Testis (tissue), 5 donors: ENCODE measurements around the gene RCAN3. TPM values are rescaled to one million over a fixed set of nuclear protein-coding genes. Genes with fewer than 3 reads are reported as not detected.

Experiments
- DNase-seq: peaks from one replicate; pipeline ENCODE4 v3.0.0-alpha.2; 2019
- H3K27ac ChIP-seq, 2 donors: fragments of 200-600 bp; sonication (generic); one replicate each; pipeline ENCODE4 v1.5.1; 2019
- H3K27me3 ChIP-seq: fragments of 200-600 bp; sonication (generic); one replicate; pipeline ENCODE4 v1.5.1; 2019
- H3K36me3 ChIP-seq: fragments of 200-600 bp; sonication (generic); one replicate; pipeline ENCODE4 v1.5.1; 2017; ENCODE audit warnings: low read depth; ENCODE audit errors: missing control alignments
- H3K4me1 ChIP-seq: fragments of 200-600 bp; sonication (generic); one replicate; pipeline ENCODE4 v1.5.1; 2019
- H3K4me3 ChIP-seq, 2 donors: fragments of 200-600 bp; sonication (generic); one replicate each; pipeline ENCODE4 v1.5.1; 2017 to 2019
- H3K9me3 ChIP-seq: fragments of 200-600 bp; sonication (generic); one replicate; pipeline ENCODE4 v1.5.1; 2017
- CTCF ChIP-seq, 3 experiments: fragments of 450-650 bp in 2 of 3; fragments of 200-600 bp in 1 of 3; sonication (generic) in 1 of 3; IDR thresholded peaks; one replicate each; pipeline ENCODE4 v1.5.1; 2016 to 2019; ENCODE audit warnings: antibody characterized with exemption in 3 of 3, mild to moderate bottlenecking in 2 of 3, moderate library complexity in 1 of 3
- POLR2A ChIP-seq: fragments of 450-650 bp; IDR thresholded peaks from one replicate; pipeline ENCODE4 v1.6.1; 2017; ENCODE audit warnings: antibody characterized with exemption, mild to moderate bottlenecking, moderate library complexity
- WGBS, 2 donors: methylation state at CpG; one replicate each; pipeline ENCODE4 v1.1.5; 2018; 5-methylcytosine and 5-hydroxymethylcytosine counted together
- intact Hi-C: fragments of 100-400 bp; cut with DNase I; formaldehyde crosslinking; loops from one replicate; pipeline ENCODE4 v1.15.1; 2023; ENCODE audit warnings: low total_unique reads
- long read RNA-seq, 2 donors: transcript quantifications; one replicate each; lab custom pipeline, GENCODE V29; 2026
- polyA plus RNA-seq: library from polyadenylated mRNA; stranded (reverse); fragments of 350-450 nt; fragmentation: Illumina TruSeq; extraction: RNeasy Lipid Tissue Mini Kit (QIAGEN cat#74804); gene quantifications from one replicate; pipeline ENCODE4 v1.2.3, GENCODE V29; 2014; ENCODE audit warnings: low read depth, low replicate concordance; ENCODE audit not compliant: insufficient read depth
- total RNA-seq, 2 donors: library from RNA; depleted of rRNA; stranded (reverse); fragments of >200 nt; gene quantifications; one replicate each; pipeline ENCODE4 v1.2.3, GENCODE V29; 2016

The RCAN3 gene
- total RNA-seq (1 to 10 TPM; 7.9 to 8.0 TPM), polyA plus RNA-seq (4.2 TPM)
- long read RNA-seq, donor 1, full-length matches to known transcripts: 5 of 5 reads
- long read RNA-seq, donor 1, partial matches to known transcripts: 0 of 5 reads
- long read RNA-seq, donor 1, other reads (novel, unspliced or antisense): 0 of 5 reads
- long read RNA-seq, donor 2, full-length matches to known transcripts: 1 of 1 reads
- long read RNA-seq, donor 2, partial matches to known transcripts: 0 of 1 reads
- long read RNA-seq, donor 2, other reads (novel, unspliced or antisense): 0 of 1 reads

GRCh38 chr1:24502709-24503058 is at the start of gene RCAN3:
RCAN3 (plus strand) TSS chr1:24502836; CDS start chr1:24514373, 11,537 bp downstream.
- no peaks in the 10 kb centered on the region for H3K36me3 ChIP-seq
- no peaks in the 10 kb centered on the region for H3K27me3 ChIP-seq
- 0% methylated on average over 16 of the region's 53 CpGs; no CpG with 5 or more reads in 1 of the 2 donors for whole genome bisulfite sequencing, 2 donors
- intact Hi-C loops: no loop called here
- H3K27ac ChIP-seq: peak within 1 kb of the TSS; percentile 70 to 82
- peak; percentile 85 for DNase-seq
- TF ChIP-seq CTCF (IDR thresholded peaks at IDR 0.05): no peak
- H3K4me1 ChIP-seq: peaks cover 5% of the 10 kb centered on the region
- peak within 1 kb of the TSS; percentile 65 to 80 for H3K4me3 ChIP-seq
- H3K9me3 ChIP-seq: no peaks in the 10 kb centered on the region

GRCh38 chr1:24452922-24453485 is 49.6 kb upstream of the RCAN3 start:
- no peaks in the 10 kb centered on the region for H3K9me3 ChIP-seq
- WGBS, 2 donors: 85 to 89% methylated on average over 8 of the region's 8 CpGs
- no peaks in the 10 kb centered on the region for H3K27me3 ChIP-seq
- H3K4me3 ChIP-seq: no peak overlapping the region
- TF ChIP-seq POLR2A (no peak), CTCF (IDR thresholded peaks at IDR 0.05) (no peak)
- H3K36me3 ChIP-seq: no peaks in the 10 kb centered on the region
- H3K4me1 ChIP-seq: no peaks in the 10 kb centered on the region
- DNase-seq: no peak
- intact Hi-C loops: no loop called here
- H3K27ac ChIP-seq: no peak overlapping the region

GRCh38 chr1:24454673-24455072 is 48.0 kb upstream of the RCAN3 start:
- intact Hi-C loops: no loop called here
- no peak for DNase-seq
- Histone ChIP-seq H3K4me3 (no peak overlapping the region), H3K4me1 (no peaks in the 10 kb centered on the region), H3K36me3 (no peaks in the 10 kb centered on the region), H3K9me3 (no peaks in the 10 kb centered on the region), H3K27ac (no peak overlapping the region), H3K27me3 (no peaks in the 10 kb centered on the region)
- 88 to 89% methylated on average over 5 of the region's 5 CpGs for WGBS, 2 donors
- TF ChIP-seq POLR2A: no peak
- no peak for TF ChIP-seq CTCF (IDR thresholded peaks at IDR 0.05)

GRCh38 chr1:24455272-24455671 is 47.4 kb upstream of the RCAN3 start:
- Histone ChIP-seq H3K9me3 (no peaks in the 10 kb centered on the region), H3K36me3 (no peaks in the 10 kb centered on the region), H3K4me3 (no peak overlapping the region), H3K4me1 (no peaks in the 10 kb centered on the region), H3K27ac (no peak overlapping the region), H3K27me3 (no peaks in the 10 kb centered on the region)
- no peak for TF ChIP-seq POLR2A
- TF ChIP-seq CTCF (IDR thresholded peaks at IDR 0.05): no peak
- intact Hi-C loops: no loop called here
- 96 to 98% methylated on average over 5 of the region's 5 CpGs for WGBS, 2 donors
- no peak for DNase-seq

GRCh38 chr1:24457866-24458265 is 44.8 kb upstream of the RCAN3 start:
- no peak for TF ChIP-seq CTCF (IDR thresholded peaks at IDR 0.05)
- no peak for TF ChIP-seq POLR2A
- no peak overlapping the region for H3K27ac ChIP-seq
- no peaks in the 10 kb centered on the region for H3K27me3 ChIP-seq
- H3K9me3 ChIP-seq: no peaks in the 10 kb centered on the region
- H3K36me3 ChIP-seq: no peaks in the 10 kb centered on the region
- intact Hi-C loops: no loop called here
- no peak for DNase-seq
- H3K4me3 ChIP-seq: no peak overlapping the region
- no peaks in the 10 kb centered on the region for H3K4me1 ChIP-seq
- 93 to 100% methylated on average over 3 of the region's 3 CpGs for WGBS, 2 donors
